ENCODE data around the gene UBTD1.

Gene UBTD1

DNA sequence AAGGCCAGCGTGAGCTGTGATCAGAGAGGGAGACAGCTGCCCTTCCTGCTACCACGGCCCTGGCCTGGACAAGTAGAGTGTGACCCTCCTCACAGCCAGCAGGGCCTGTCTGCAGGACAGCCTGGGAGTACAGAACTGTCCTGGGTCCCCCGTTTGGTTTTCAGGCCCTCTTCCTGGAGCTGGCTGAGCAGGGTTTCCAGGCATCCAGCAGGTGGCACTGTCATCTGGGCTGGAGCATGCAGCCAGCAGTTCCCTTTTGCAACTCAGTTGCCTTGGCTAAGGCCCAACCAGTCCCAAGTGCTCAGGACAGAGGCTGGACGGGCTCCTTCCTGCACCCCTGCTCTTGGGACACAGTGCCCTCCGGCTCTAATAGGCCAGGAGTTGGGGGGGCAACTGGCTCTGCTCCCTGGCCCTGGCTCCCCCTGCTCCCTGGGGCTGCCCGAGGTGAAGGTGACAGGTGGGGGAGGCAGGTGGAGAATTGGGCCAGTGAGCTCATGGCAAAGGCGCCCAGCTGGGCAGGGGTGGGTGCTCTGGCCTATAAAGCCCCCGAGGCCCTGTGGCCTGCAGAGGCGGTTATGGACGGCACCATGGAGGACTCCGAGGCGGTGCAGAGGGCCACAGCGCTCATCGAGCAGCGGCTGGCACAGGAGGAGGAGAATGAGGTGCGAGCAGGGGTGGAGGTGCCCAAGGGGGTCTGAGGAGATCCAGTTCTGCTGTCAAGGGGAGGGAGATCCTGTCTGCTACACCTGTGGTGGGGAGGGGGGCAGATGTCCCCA, 73.7 kb downstream of the UBTD1 start, which contains the start of gene ANKRD2:
Gene ANKRD2 (plus strand): TSS at position 566 of the 776 bp plus-strand sequence. CDS start 10 bp downstream, at position 576.
- no peak for TF ChIP-seq GATA3 (IDR thresholded peaks at IDR 0.05; ENCODE audit: low read depth, low read length)
- TF ChIP-seq GATA2 (IDR thresholded peaks at IDR 0.05; ENCODE audit: low read depth, low read length) = no peak

DNA sequence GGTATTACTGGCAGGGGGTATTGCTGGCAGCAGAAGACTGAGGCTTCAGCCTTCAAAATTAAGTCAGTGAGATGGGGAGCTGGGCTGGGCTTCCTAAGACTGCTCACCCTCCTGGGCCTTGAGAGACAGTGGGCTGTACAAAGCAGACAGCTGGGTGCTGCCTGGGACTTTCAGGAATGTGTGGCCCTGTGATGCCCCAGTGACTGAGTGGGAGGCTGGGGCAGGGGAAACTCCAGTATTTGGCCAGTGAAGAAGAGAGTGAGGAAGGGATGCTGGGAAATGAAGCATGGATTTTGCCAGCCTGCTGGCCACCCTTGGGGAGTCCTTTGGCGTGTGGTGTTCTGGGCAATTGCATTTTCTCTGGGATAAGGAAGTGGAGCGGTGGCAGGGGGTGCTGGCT, 74.3 kb downstream of the UBTD1 start:
- TF ChIP-seq GATA2 (IDR thresholded peaks at IDR 0.05; ENCODE audit: low read depth, low read length) (no peak), GATA3 (IDR thresholded peaks at IDR 0.05; ENCODE audit: low read depth, low read length) (no peak)

DNA sequence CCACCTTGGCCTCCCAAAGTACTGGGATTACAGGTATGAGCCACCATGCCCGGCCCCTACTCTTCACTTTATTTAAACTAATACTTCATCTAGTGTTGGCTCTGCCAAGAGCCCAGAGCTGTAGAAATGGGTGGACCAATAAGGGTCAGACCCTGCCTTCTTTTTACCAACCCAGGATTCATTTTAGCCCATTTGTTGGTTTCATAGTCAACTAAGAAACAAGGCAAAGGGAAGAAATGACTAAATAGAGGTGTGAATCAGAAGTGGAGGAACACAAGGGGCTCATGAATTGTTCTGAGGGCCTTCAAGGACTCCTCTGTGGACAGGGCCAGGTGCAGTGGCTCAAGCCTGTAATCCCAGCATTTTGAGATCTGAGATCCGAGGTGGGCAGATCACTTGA, 74.9 kb downstream of the UBTD1 start:
- no peak for TF ChIP-seq GATA3 (IDR thresholded peaks at IDR 0.05; ENCODE audit: low read depth, low read length)
- no peak for TF ChIP-seq GATA2 (IDR thresholded peaks at IDR 0.05; ENCODE audit: low read depth, low read length)

DNA sequence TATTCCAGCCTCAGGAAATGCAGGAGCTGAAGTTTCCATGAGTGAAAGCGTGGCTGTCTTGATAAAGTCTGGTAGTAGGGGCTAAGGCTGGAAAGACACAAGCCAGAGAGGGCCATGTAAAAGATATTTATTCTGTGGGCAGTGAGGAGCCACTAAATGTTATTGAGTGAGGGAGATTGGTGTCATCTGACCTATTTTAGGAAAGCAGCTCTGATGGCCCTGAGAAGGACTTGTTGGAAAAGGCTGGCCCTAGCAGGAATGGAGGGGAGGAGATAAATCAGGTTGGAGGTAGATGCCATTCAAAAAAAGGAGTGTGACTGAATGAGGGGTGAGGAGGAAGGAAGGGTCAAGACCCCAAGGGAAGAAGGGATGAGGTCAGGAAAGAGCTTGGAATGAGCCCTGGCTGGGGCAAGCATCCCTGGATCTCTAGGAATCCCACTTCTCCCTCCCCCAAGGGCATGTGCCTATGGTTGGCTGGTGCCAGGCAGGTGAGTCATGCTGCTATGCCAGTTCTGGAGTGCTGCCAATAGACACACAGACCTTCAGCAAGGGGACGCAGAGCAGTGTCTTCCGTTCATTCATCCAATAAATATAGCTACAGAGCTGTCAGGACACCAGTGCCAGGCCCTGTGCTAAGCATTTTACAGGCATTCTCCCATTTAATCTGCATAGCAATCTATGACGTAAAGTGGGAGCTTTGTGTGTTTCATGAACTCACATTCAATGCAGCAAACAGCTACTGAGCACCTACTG, 75.8 kb downstream of the UBTD1 start:
- TF ChIP-seq GATA2 (IDR thresholded peaks at IDR 0.05; ENCODE audit: low read depth, low read length) (peak; percentile 27; the same call in 1 of the 2 replicates), GATA3 (IDR thresholded peaks at IDR 0.05; ENCODE audit: low read depth, low read length) (no peak)

DNA sequence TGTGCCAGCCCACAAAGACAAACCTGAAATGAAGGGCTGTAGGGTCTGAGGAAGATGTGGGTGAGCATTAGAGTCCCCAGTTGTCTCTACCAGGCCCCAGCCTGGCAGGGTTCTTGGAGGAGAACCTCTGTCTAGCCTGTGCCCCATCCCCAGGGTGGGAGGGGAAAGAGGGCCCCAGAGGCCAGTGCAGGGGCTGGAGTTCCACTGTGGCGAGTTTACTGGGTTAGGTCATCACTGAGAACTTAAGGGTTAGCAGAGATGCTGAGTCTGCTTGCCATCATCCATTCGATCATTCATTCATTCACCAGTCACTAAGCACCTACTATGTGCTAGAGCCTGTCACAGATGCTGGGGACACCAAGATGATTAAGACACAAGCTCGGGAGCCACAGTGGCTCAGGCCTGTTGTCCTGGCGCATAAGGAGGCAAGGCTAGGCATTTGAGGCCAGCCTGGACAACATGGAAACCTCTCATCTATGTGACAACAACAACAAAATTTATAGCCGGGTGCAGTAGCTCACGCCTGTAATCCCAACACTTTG, 76.5 kb downstream of the UBTD1 start:
- TF ChIP-seq GATA3 (IDR thresholded peaks at IDR 0.05; ENCODE audit: low read depth, low read length) (no peak), GATA2 (IDR thresholded peaks at IDR 0.05; ENCODE audit: low read depth, low read length) (no peak)

DNA sequence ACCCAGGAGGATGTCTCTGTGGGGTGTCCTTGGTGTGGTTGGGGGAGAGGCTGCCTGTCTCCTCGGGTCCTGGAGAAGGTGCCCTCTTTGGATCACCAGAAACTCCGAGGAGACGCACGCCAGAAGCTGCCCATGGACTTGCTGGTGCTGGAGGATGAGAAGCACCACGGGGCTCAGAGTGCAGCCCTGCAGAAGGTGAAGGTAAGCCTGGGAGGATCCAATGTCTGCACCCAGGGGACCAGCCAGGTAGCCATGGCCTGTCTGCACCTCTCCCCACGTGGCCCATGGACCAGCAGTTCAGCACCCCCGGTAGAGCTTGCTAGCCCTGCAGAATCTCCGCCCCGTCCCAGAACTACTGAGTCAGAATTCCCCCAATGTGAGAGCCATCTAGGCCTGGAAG, 79.0 kb downstream of the UBTD1 start:
- TF ChIP-seq GATA2 (IDR thresholded peaks at IDR 0.05; ENCODE audit: low read depth, low read length) (no peak), GATA3 (IDR thresholded peaks at IDR 0.05; ENCODE audit: low read depth, low read length) (no peak)

DNA sequence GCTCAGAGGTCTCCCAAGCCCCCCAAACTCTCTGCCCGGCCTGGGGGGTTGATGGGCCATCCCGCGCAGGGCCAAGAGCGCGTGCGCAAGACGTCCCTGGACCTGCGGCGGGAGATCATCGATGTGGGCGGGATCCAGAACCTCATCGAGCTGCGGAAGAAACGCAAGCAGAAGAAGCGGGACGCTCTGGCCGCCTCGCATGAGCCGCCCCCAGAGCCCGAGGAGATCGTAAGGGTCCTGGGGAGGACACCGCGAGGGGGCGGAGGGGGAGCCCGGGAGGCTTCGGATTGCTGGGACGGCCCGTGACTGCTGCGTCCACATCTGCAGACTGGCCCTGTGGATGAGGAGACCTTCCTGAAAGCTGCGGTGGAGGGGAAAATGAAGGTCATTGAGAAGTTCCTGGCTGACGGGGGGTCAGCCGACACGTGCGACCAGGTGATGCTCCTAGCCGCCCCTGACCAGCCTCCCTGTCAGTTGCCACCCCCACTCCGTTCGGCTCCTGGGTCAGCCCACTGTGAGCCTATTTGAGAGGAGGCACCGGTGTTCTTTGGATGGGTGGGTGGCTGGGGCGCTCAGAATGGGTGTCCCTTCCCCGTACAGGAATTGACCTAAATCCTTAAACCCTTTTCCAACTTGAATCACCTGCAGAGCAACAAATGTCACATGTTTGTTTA, 79.6 kb downstream of the UBTD1 start:
- TF ChIP-seq GATA2 (IDR thresholded peaks at IDR 0.05; ENCODE audit: low read depth, low read length) (no peak), GATA3 (IDR thresholded peaks at IDR 0.05; ENCODE audit: low read depth, low read length) (no peak)

DNA sequence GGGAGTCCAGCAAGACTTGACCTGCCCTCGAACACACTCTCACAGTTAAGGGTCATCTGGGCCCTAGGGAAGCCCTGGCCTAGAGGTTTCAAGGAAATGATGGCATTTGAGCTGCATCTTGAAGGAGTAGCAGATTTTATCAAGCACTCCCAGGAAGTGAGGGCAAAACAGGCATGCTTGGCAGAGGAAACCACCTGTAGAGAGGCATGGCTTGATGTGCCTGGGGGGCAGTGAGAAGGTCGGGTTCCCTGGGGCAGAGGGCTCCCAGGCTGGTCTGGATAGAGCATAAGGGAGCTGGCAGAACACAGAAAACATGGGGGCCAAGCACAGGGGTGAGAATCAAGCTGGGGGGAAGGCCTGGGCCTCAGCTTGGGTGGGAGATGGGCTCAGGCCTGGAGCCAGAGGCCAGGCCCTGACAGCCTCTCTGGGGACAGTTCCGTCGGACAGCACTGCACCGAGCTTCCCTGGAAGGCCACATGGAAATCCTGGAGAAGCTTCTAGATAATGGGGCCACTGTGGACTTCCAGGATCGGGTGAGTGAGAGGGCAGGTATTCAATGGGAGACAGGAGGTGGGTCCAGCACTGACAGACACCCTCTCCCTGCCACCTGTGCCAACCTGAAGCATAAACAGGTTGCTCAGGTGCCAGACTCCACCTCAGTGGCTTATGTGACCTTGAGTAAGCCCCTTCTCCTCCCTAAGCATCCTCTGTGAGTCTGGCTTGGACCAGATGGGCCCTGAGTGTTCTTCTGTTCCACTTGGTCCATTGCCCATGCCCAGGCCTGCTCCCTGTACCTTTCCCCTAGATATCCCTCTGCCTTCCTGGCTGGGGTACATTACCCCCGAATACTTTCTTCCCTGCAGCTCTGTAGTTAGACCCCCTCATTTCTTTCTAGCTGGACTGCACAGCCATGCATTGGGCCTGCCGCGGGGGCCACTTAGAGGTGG, 82.0 kb downstream of the UBTD1 start:
- TF ChIP-seq GATA3 (IDR thresholded peaks at IDR 0.05; ENCODE audit: low read depth, low read length) = no peak
- TF ChIP-seq GATA2 (IDR thresholded peaks at IDR 0.05; ENCODE audit: low read depth, low read length) = no peak

DNA sequence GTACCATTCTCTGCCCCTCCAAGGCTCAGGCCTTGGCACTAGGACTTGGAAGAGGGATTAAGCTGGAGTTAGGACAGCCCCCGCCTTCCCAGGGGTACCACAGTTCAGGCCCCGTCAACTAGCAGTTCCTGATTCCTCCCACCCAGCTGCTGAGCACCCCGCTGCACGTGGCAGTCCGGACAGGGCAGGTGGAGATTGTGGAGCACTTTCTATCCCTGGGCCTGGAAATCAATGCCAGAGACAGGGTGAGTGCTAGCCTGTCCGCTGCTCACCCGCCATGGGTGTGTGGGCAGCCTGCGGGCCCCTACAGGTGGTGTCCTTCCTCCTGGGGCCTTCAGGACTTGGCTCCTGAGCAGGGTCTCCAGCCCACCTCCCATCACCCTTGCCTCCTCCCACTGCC, 83.4 kb downstream of the UBTD1 start:
- TF ChIP-seq GATA3 (IDR thresholded peaks at IDR 0.05; ENCODE audit: low read depth, low read length) = no peak
- no peak for TF ChIP-seq GATA2 (IDR thresholded peaks at IDR 0.05; ENCODE audit: low read depth, low read length)

DNA sequence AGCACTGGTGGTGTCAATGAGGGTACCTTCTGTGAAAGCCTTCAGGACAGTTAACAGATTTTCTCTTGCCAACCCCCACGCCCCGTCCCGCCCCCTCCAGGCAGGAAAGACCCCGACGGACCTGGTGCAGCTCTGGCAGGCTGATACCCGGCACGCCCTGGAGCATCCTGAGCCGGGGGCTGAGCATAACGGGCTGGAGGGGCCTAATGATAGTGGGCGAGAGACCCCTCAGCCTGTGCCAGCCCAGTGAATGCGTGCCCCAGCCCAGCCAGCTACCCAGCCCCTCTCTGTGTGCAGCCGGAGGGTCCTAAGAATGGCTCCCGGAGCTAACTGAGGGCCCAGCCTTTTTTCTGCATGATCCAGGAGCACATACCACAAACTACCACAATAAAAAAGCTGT, 84.8 kb downstream of the UBTD1 start:
- no peak for TF ChIP-seq GATA3 (IDR thresholded peaks at IDR 0.05; ENCODE audit: low read depth, low read length)
- no peak for TF ChIP-seq GATA2 (IDR thresholded peaks at IDR 0.05; ENCODE audit: low read depth, low read length)

DNA sequence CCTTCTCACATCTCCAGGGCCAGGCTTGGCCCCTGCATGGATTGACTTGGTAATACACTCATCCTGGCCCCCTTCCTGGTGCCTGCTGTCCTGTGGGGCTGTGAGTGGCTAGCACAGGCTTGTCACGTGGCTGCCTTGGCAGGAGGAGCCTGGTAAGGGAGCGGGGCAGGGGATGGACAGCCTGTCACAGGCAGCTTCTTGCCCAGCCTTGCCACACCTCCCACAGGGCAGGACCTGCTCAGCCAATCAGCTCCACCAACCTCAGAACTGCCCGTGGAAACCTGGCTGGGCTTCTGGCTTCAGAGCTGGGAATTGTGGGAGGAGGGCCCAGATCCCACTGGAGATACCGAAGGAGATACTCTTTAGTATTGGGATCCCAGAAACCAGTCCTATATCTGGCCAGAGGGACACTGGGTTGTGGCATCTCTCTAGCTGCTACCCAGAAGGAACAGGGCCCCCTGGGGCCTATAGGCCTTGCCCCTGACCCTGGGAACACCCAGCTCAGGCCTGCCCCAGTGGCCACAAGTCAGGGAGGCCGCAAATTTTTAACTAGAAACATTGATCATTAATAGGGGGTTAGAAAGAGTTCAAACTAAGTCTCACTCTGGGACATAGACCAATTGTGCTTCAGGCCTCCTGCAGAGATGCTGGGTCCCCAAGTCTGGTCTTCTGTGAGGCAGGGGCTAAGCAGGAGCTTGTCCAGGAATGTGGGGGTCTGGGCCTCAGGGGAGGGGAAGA, 85.5 kb downstream of the UBTD1 start, which contains the start of gene HOGA1:
Gene HOGA1 (plus strand): TSS at position 330 of the 738 bp plus-strand sequence. CDS start 315 bp downstream, at position 645.
- TF ChIP-seq GATA3 (IDR thresholded peaks at IDR 0.05; ENCODE audit: low read depth, low read length) (no peak), GATA2 (IDR thresholded peaks at IDR 0.05; ENCODE audit: low read depth, low read length) (peak; percentile 54; the same call in 1 of the 2 replicates)

DNA sequence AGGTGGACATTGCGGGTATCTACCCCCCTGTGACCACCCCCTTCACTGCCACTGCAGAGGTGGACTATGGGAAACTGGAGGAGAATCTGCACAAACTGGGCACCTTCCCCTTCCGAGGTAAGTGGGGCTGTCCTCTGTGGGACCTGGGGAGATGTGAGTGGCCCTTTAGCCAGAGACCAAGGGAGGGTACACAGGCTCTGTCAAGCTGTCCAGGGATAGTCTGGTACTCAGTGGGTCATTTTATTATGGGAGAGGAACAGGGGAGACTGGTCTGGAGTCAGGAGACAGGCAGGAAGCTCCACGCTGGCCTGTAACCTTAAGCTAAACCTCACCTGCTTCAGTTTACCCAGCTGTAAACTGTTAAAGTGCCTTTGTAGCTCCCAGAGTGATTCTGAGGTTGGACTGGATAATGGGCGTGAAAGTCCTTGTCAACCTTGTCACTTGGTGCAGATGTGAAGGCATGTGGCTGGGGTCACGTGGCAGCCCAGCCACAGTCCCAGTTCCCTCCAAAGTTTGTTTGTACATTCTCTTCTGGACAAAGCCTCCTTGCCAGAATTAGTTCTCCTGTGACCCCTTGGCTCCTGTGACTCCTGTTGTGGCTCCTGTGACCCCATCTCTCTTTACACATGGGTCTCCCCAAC, 86.2 kb downstream of the UBTD1 start:
- no peak for TF ChIP-seq GATA2 (IDR thresholded peaks at IDR 0.05; ENCODE audit: low read depth, low read length)
- no peak for TF ChIP-seq GATA3 (IDR thresholded peaks at IDR 0.05; ENCODE audit: low read depth, low read length)

All from SH-SY5Y (cell line).